Liver (tissue), 9 donors: ENCODE measurements around the gene FAM228B. TPM values are rescaled to one million over a fixed set of nuclear protein-coding genes. Genes with fewer than 3 reads are reported as not detected.

Source experiments
- DNase-seq: peaks from one replicate; pipeline ENCODE4 v3.0.0-alpha.2; 2017; ENCODE audit warnings: low spot score
- H3K27ac ChIP-seq, 2 donors: one replicate each; pipeline ENCODE4 v1.7.0; 2013; ENCODE audit warnings: inconsistent platforms in 2 of 2, low read length in 2 of 2, control low read depth in 1 of 2, low read depth in 1 of 2, mild to moderate bottlenecking in 1 of 2
- H3K27me3 ChIP-seq, 4 donors: one replicate each; pipeline versions ENCODE4 v1.6.1 to v1.7.0; 2013; ENCODE audit warnings: low read length in 3 of 4, inconsistent platforms in 1 of 4, mild to moderate bottlenecking in 1 of 4, moderate library complexity in 1 of 4; ENCODE audit not compliant: control insufficient read depth in 4 of 4, insufficient read depth in 4 of 4
- H3K36me3 ChIP-seq, 4 donors: one replicate each; pipeline versions ENCODE4 v1.6.1 to v1.7.0; 2013; ENCODE audit warnings: low read length in 3 of 4, mild to moderate bottlenecking in 3 of 4, low read depth in 1 of 4, moderate library complexity in 1 of 4; ENCODE audit not compliant: control insufficient read depth in 4 of 4, insufficient read depth in 3 of 4
- H3K4me1 ChIP-seq, 4 donors: one replicate each; pipeline versions ENCODE4 v1.6.1 to v1.7.0; 2013; ENCODE audit warnings: low read length in 3 of 4, mild to moderate bottlenecking in 3 of 4, moderate library complexity in 1 of 4; ENCODE audit not compliant: control insufficient read depth in 4 of 4, insufficient read depth in 4 of 4
- H3K4me3 ChIP-seq, 3 donors: one replicate each; pipeline versions ENCODE4 v1.6.1 to v1.7.0; 2013; ENCODE audit warnings: low read length in 3 of 3, control low read depth in 1 of 3, low read depth in 1 of 3, mild to moderate bottlenecking in 1 of 3
- H3K9ac ChIP-seq, 2 donors: one replicate each; pipeline ENCODE4 v1.7.0; 2013; ENCODE audit warnings: low read length in 2 of 2, mild to moderate bottlenecking in 2 of 2, moderate library complexity in 2 of 2, control low read depth in 1 of 2, low read depth in 1 of 2
- H3K9me3 ChIP-seq, 4 donors: one replicate each; pipeline versions ENCODE4 v1.6.1 to v1.7.0; 2013; ENCODE audit warnings: low read length in 3 of 4; ENCODE audit not compliant: control insufficient read depth in 4 of 4
- EGR1 ChIP-seq, 2 donors: IDR thresholded peaks; 2 replicates each; pipeline ENCODE4 v1.6.1; 2016 to 2018; ENCODE audit warnings: antibody characterized with exemption in 2 of 2, low read depth in 2 of 2
- FOXA1 ChIP-seq: IDR thresholded peaks from 2 replicates; pipeline ENCODE4 v1.6.1; 2016; ENCODE audit warnings: antibody characterized with exemption
- FOXA2 ChIP-seq: IDR thresholded peaks from 2 replicates; pipeline ENCODE4 v1.6.1; 2016; ENCODE audit warnings: antibody characterized with exemption
- GABPA ChIP-seq, 2 donors: IDR thresholded peaks in 1 of 2; conservative IDR thresholded peaks in 1 of 2; 2 replicates each; pipeline ENCODE4 v1.6.1; 2016; ENCODE audit warnings: antibody characterized with exemption in 2 of 2, mild to moderate bottlenecking in 1 of 2, moderate library complexity in 1 of 2
- HNF4A ChIP-seq, 2 donors: conservative IDR thresholded peaks; 2 replicates each; pipeline ENCODE4 v1.6.1; 2016; ENCODE audit warnings: antibody characterized with exemption in 2 of 2, mild to moderate bottlenecking in 2 of 2
- HNF4G ChIP-seq: IDR thresholded peaks from 2 replicates; pipeline ENCODE4 v1.6.1; 2016; ENCODE audit warnings: antibody characterized with exemption
- JUND ChIP-seq, 2 donors: IDR thresholded peaks; 2 replicates each; pipeline ENCODE4 v1.6.1; 2016; ENCODE audit warnings: antibody characterized with exemption in 2 of 2
- NR2F2 ChIP-seq: IDR thresholded peaks from 2 replicates; pipeline ENCODE4 v1.6.1; 2016; ENCODE audit warnings: antibody characterized with exemption
- RAD21 ChIP-seq, 2 donors: IDR thresholded peaks; 2 replicates each; pipeline ENCODE4 v1.6.1; 2016; ENCODE audit warnings: antibody characterized with exemption in 2 of 2, mild to moderate bottlenecking in 2 of 2
- RXRA ChIP-seq, 2 donors: IDR thresholded peaks; 2 replicates each; pipeline ENCODE4 v1.6.1; 2017 to 2018; ENCODE audit warnings: antibody characterized with exemption in 2 of 2, mild to moderate bottlenecking in 1 of 2
- SP1 ChIP-seq: IDR thresholded peaks from 2 replicates; pipeline ENCODE4 v1.6.1; 2018; ENCODE audit warnings: antibody characterized with exemption, mild to moderate bottlenecking
- TAF1 ChIP-seq: conservative IDR thresholded peaks from 2 replicates; pipeline ENCODE4 v1.6.1; 2016; ENCODE audit warnings: antibody characterized with exemption, mild to moderate bottlenecking
- YY1 ChIP-seq: IDR thresholded peaks from 2 replicates; pipeline ENCODE4 v1.6.1; 2016; ENCODE audit warnings: antibody characterized with exemption, mild to moderate bottlenecking
- WGBS: extraction: QIAGEN DNeasy Blood & Tissue Kit; methylation state at CpG from one replicate; pipeline ENCODE4 v1.1.7; 2013; 5-methylcytosine and 5-hydroxymethylcytosine counted together
- polyA plus RNA-seq, 2 donors: library from polyadenylated mRNA; stranded (reverse) in 1 of 2; unstranded in 1 of 2; fragments of 200-250 nt in 1 of 2; fragments of >200 nt in 1 of 2; fragmentation: Nextera tagmentation in 1 of 2; extraction: Ambion mirVana in 1 of 2; gene quantifications; one replicate each; pipeline versions ENCODE4 v1.2.1 to v1.2.3, GENCODE V29; 2013 to 2015
- total RNA-seq, 2 donors: library from RNA; depleted of rRNA; stranded (reverse); fragments of >200 nt; gene quantifications; one replicate each; pipeline ENCODE4 v1.2.3, GENCODE V29; 2014
- TF ChIP-seq, protein P1 (sequence below): IDR thresholded peaks from 2 replicates; pipeline ENCODE4 v1.6.1; 2016; ENCODE audit warnings: antibody characterized with exemption
- TF ChIP-seq, protein P2 (sequence below): fragments of 150-350 bp; IDR thresholded peaks from 2 replicates; pipeline ENCODE4 v1.5.1; 2017; ENCODE audit warnings: improper control_type of control experiment, low read depth, low read length; ENCODE audit not compliant: missing input control
- TF ChIP-seq, protein P3 (sequence below): IDR thresholded peaks from 2 replicates; pipeline ENCODE4 v1.6.1; 2016; ENCODE audit warnings: antibody characterized with exemption
- TF ChIP-seq, protein P4 (sequence below): IDR thresholded peaks from 2 replicates; pipeline ENCODE4 v1.6.1; 2016; ENCODE audit warnings: antibody characterized with exemption
- TF ChIP-seq, protein P5 (sequence below): IDR thresholded peaks from 2 replicates; pipeline ENCODE4 v1.6.1; 2016; ENCODE audit warnings: antibody characterized with exemption, mild to moderate bottlenecking
- donor health status: healthy.
- donor health status: healthy.
- donor health status: healthy.
- donor health status: healthy.
- donor health status: healthy.

Gene FAM228B
- total and polyA plus RNA-seq, 4 donors = 0.68 to 4.2 (median 3.8) TPM

DNA sequence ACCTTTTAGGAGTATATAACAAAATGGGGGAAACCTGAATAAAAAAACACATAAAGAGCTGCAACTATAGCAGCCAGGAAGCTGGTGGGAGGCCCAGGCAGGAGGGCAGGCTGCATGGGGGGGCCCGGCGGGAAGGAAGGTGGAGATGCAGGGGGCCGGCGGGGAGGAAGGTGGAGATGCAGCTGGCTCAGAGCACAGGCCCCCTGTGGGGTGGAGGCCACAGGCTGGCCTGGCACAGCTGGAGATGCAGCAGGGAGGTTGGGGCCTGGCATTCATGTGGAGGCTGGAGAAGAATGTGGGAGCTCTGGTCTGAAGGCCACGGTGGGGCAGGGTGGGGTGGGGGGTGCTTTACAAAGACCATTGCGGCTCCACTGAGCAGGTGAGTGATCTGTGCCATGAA is 83.0 kb downstream of the FAM228B start:
- Histone ChIP-seq H3K27me3 (no peaks in the 10 kb centered on the region), H3K9ac (no peak overlapping the region), H3K4me1 (no peaks in the 10 kb centered on the region), H3K36me3 (peaks cover 26 to 70% (median 44%) of the 10 kb centered on the region in 4 donors), H3K4me3 (no peak overlapping the region), H3K9me3 (no peaks in the 10 kb centered on the region), H3K27ac (no peak overlapping the region)
- no peak for TF ChIP-seq RXRA (IDR thresholded peaks at IDR 0.05)
- no peak for TF ChIP-seq JUND (IDR thresholded peaks at IDR 0.05)
- no peak for TF ChIP-seq YY1
- TF ChIP-seq TAF1 = no peak
- 95% methylated on average over 6 of the region's 6 CpGs for WGBS
- no peak for DNase-seq

DNA sequence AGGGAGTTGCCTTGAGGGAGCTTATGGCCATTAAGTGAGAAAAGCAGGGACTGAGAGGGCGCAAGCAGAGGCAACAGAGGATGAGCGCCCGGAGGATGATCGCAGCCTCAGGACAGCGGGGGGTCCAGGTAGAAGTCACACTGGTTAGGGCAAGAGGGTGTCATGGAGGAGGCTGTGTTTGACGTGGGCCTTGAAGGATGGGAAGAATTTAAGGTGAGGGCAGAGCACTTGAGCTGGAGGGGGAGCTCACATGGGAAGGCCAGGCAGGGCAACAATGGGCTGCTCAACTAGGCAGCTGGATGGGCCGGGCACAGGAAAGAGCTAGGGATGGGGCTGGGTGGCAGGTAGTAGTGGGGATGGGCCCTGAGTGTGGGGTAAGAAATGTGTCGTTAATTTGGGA is 83.4 kb downstream of the FAM228B start:
- TF ChIP-seq HNF4A (conservative IDR thresholded peaks at IDR 0.05) (no peak), RXRA (IDR thresholded peaks at IDR 0.05) (no peak), EGR1 (IDR thresholded peaks at IDR 0.05; ENCODE audit: low read depth in 2 of 2) (no peak), JUND (IDR thresholded peaks at IDR 0.05) (no peak), FOXA1 (no peak), TAF1 (no peak), RAD21 (IDR thresholded peaks at IDR 0.05) (no peak), HNF4G (no peak), FOXA2 (no peak)
- TF ChIP-seq, protein P1, sequence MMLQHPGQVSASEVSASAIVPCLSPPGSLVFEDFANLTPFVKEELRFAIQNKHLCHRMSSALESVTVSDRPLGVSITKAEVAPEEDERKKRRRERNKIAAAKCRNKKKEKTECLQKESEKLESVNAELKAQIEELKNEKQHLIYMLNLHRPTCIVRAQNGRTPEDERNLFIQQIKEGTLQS = no peak
- TF ChIP-seq, protein P2, sequence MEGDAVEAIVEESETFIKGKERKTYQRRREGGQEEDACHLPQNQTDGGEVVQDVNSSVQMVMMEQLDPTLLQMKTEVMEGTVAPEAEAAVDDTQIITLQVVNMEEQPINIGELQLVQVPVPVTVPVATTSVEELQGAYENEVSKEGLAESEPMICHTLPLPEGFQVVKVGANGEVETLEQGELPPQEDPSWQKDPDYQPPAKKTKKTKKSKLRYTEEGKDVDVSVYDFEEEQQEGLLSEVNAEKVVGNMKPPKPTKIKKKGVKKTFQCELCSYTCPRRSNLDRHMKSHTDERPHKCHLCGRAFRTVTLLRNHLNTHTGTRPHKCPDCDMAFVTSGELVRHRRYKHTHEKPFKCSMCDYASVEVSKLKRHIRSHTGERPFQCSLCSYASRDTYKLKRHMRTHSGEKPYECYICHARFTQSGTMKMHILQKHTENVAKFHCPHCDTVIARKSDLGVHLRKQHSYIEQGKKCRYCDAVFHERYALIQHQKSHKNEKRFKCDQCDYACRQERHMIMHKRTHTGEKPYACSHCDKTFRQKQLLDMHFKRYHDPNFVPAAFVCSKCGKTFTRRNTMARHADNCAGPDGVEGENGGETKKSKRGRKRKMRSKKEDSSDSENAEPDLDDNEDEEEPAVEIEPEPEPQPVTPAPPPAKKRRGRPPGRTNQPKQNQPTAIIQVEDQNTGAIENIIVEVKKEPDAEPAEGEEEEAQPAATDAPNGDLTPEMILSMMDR = no peak
- TF ChIP-seq, protein P3, sequence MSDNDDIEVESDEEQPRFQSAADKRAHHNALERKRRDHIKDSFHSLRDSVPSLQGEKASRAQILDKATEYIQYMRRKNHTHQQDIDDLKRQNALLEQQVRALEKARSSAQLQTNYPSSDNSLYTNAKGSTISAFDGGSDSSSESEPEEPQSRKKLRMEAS = no peak
- Histone ChIP-seq H3K4me3 (no peak overlapping the region), H3K4me1 (no peaks in the 10 kb centered on the region), H3K36me3 (peaks cover 26 to 75% (median 47%) of the 10 kb centered on the region in 4 donors), H3K27me3 (no peaks in the 10 kb centered on the region), H3K27ac (no peak overlapping the region), H3K9me3 (no peaks in the 10 kb centered on the region), H3K9ac (no peak overlapping the region)
- WGBS = 86% methylated on average over 8 of the region's 8 CpGs
- no peak for DNase-seq

DNA sequence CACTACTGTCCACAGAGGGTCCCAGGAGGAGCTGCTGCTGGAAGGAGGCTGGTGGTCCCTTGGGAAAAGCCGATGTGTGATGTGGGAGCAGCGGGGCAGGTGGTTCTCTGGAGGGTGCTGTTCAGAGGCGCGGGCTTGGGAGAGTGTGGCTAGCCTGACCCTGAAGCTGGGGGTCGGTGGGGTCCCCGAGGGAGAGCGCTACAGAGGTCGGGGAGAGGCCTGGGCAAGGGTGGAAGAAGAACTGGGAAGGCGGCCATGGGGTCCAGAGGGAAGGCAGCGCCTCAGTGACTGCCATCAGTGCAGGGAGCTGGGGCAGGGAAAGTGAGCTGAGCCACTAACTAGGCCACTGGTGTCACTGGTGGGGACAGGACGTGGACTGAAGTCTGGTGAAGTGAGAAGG is 84.1 kb downstream of the FAM228B start:
- Histone ChIP-seq H3K9ac (no peak overlapping the region), H3K36me3 (peaks cover 26 to 81% (median 51%) of the 10 kb centered on the region in 4 donors), H3K4me1 (no peaks in the 10 kb centered on the region), H3K27me3 (no peaks in the 10 kb centered on the region), H3K4me3 (no peak overlapping the region), H3K27ac (no peak overlapping the region), H3K9me3 (no peaks in the 10 kb centered on the region)
- no peak for DNase-seq
- 96% methylated on average over 11 of the region's 11 CpGs for WGBS
- TF ChIP-seq YY1 = no peak
- TF ChIP-seq TAF1 = no peak
- no peak for TF ChIP-seq NR2F2
- TF ChIP-seq EGR1 (IDR thresholded peaks at IDR 0.05; ENCODE audit: low read depth in 2 of 2) = no peak
- TF ChIP-seq HNF4A (conservative IDR thresholded peaks at IDR 0.05) = no peak
- TF ChIP-seq, protein P4, sequence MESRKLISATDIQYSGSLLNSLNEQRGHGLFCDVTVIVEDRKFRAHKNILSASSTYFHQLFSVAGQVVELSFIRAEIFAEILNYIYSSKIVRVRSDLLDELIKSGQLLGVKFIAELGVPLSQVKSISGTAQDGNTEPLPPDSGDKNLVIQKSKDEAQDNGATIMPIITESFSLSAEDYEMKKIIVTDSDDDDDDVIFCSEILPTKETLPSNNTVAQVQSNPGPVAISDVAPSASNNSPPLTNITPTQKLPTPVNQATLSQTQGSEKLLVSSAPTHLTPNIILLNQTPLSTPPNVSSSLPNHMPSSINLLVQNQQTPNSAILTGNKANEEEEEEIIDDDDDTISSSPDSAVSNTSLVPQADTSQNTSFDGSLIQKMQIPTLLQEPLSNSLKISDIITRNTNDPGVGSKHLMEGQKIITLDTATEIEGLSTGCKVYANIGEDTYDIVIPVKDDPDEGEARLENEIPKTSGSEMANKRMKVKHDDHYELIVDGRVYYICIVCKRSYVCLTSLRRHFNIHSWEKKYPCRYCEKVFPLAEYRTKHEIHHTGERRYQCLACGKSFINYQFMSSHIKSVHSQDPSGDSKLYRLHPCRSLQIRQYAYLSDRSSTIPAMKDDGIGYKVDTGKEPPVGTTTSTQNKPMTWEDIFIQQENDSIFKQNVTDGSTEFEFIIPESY = no peak
- TF ChIP-seq SP1 = no peak
- TF ChIP-seq, protein P5, sequence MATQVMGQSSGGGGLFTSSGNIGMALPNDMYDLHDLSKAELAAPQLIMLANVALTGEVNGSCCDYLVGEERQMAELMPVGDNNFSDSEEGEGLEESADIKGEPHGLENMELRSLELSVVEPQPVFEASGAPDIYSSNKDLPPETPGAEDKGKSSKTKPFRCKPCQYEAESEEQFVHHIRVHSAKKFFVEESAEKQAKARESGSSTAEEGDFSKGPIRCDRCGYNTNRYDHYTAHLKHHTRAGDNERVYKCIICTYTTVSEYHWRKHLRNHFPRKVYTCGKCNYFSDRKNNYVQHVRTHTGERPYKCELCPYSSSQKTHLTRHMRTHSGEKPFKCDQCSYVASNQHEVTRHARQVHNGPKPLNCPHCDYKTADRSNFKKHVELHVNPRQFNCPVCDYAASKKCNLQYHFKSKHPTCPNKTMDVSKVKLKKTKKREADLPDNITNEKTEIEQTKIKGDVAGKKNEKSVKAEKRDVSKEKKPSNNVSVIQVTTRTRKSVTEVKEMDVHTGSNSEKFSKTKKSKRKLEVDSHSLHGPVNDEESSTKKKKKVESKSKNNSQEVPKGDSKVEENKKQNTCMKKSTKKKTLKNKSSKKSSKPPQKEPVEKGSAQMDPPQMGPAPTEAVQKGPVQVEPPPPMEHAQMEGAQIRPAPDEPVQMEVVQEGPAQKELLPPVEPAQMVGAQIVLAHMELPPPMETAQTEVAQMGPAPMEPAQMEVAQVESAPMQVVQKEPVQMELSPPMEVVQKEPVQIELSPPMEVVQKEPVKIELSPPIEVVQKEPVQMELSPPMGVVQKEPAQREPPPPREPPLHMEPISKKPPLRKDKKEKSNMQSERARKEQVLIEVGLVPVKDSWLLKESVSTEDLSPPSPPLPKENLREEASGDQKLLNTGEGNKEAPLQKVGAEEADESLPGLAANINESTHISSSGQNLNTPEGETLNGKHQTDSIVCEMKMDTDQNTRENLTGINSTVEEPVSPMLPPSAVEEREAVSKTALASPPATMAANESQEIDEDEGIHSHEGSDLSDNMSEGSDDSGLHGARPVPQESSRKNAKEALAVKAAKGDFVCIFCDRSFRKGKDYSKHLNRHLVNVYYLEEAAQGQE = no peak
- TF ChIP-seq RAD21 (IDR thresholded peaks at IDR 0.05) = no peak
- TF ChIP-seq, protein P2 = no peak
- TF ChIP-seq GABPA (IDR thresholded peaks at IDR 0.05 in 1 of 2, conservative IDR thresholded peaks at IDR 0.05 in 1 of 2) = no peak
- no peak for TF ChIP-seq FOXA1
- TF ChIP-seq RXRA (IDR thresholded peaks at IDR 0.05) = no peak
- no peak for TF ChIP-seq FOXA2
